Neutrophil (primary cell): Measurements from ENCODE around the gene PTGES2.

Experiments used
- H3K27ac ChIP-seq: fragments of 200-600 bp; sonication (generic); 2 replicates; pipeline ENCODE4 v1.5.1; 2016; ENCODE audit warnings: mild to moderate bottlenecking, moderate library complexity
- H3K27me3 ChIP-seq: fragments of 200-600 bp; sonication (generic); 2 replicates; pipeline ENCODE4 v1.6.0; 2016; ENCODE audit warnings: mild to moderate bottlenecking
- H3K36me3 ChIP-seq: fragments of 200-600 bp; sonication (generic); 2 replicates; pipeline ENCODE4 v1.5.1; 2017
- H3K4me1 ChIP-seq, 2 experiments: fragments of 200-600 bp in 1 of 2; sonication (generic) in 1 of 2; 1 replicate in 1 of 2; 2 replicates in 1 of 2; pipeline versions ENCODE4 v1.5.1 to v1.6.1; 2013 to 2016; ENCODE audit warnings: low read depth in 1 of 2, low read length in 1 of 2, mild to moderate bottlenecking in 1 of 2, moderate library complexity in 1 of 2; ENCODE audit not compliant: control insufficient read depth in 1 of 2, insufficient read depth in 1 of 2
- H3K4me3 ChIP-seq, 2 experiments: fragments of 200-600 bp in 1 of 2; sonication (generic) in 1 of 2; 1 replicate in 1 of 2; 2 replicates in 1 of 2; pipeline ENCODE4 v1.5.1; 2013 to 2016; ENCODE audit warnings: low read depth in 1 of 2, low read length in 1 of 2, mild to moderate bottlenecking in 1 of 2, moderate library complexity in 1 of 2
- H3K9me3 ChIP-seq: fragments of 200-600 bp; sonication (generic); 2 replicates; pipeline ENCODE4 v1.5.1; 2016
- TF ChIP-seq, protein P1 (sequence below): fragments of 200-600 bp; sonication (generic); IDR thresholded peaks from 2 replicates; pipeline ENCODE4 v1.5.1; 2016; ENCODE audit warnings: antibody characterized with exemption

PTGES2 gene

DNA sequence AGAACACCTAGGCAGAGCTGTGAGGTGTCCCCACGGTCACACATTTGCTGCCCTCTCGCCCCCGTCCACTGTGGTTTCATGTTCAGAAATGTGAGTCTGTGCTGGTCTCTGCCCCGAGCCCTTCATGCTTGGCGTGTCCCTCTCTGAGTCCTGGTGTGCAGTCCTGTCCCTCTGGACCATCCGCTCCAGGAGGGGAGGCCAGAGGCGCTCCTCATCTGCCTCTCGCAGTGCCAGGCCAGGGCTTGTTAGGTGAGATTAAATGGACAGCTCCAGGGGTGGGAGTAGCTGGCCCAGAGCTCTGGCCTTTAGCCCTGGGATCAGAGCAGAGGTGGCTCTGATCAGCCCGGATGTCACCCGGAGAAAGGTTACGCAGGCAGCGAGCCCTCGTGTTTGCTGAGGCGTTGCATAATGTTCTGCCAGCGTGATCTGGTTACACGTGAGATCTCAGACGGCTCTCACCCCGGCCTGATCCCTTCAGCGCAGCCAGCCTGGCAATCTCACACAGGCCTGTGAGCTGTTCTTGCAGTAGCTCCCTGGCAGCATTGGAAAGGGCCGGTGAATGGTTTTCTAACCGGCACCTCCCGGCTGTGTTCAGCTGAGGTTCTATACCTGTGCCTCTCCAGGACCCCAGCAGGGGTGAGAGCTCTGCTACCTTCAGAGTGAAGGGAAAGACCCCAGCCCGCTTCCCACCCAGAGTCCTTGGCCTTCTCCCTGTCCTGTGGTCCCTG is 24.5 kb downstream of the PTGES2 start:
- no peak overlapping the region for H3K4me3 ChIP-seq

DNA sequence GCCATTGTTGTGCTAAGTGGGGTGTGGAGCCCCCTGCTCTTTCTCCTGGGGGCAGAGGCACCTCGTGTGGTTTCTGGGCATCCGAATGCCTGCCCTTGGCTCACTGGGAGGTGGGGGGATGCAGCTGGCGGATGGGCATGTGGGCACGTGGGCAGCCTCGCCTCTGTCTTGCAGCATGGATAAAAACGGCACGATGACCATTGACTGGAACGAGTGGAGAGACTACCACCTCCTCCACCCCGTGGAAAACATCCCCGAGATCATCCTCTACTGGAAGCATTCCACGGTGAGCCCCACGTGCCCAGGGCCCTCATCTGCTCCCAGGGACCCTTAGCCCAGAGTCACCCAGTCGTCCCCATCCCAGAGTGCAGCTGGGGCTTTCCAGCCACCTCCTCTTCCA is 25.3 kb downstream of the PTGES2 start:
- TF ChIP-seq, protein P1, sequence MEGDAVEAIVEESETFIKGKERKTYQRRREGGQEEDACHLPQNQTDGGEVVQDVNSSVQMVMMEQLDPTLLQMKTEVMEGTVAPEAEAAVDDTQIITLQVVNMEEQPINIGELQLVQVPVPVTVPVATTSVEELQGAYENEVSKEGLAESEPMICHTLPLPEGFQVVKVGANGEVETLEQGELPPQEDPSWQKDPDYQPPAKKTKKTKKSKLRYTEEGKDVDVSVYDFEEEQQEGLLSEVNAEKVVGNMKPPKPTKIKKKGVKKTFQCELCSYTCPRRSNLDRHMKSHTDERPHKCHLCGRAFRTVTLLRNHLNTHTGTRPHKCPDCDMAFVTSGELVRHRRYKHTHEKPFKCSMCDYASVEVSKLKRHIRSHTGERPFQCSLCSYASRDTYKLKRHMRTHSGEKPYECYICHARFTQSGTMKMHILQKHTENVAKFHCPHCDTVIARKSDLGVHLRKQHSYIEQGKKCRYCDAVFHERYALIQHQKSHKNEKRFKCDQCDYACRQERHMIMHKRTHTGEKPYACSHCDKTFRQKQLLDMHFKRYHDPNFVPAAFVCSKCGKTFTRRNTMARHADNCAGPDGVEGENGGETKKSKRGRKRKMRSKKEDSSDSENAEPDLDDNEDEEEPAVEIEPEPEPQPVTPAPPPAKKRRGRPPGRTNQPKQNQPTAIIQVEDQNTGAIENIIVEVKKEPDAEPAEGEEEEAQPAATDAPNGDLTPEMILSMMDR, result no peak
- Histone ChIP-seq H3K36me3 (peaks cover 58% of the 10 kb centered on the region), H3K27ac (no peak overlapping the region), H3K9me3 (no peaks in the 10 kb centered on the region), H3K27me3 (no peaks in the 10 kb centered on the region), H3K4me3 (no peak overlapping the region), H3K4me1 (peaks cover 22 to 24% of the 10 kb centered on the region in 2 experiments)

More for the DNA sequence above, 24.5 kb downstream of the PTGES2 start:
- Histone ChIP-seq H3K27me3 (no peaks in the 10 kb centered on the region), H3K4me1 (peaks cover 14 to 16% of the 10 kb centered on the region in 2 experiments), H3K27ac (no peak overlapping the region), H3K36me3 (peaks cover 66% of the 10 kb centered on the region), H3K9me3 (no peaks in the 10 kb centered on the region)
- TF ChIP-seq, protein P1, result no peak

DNA sequence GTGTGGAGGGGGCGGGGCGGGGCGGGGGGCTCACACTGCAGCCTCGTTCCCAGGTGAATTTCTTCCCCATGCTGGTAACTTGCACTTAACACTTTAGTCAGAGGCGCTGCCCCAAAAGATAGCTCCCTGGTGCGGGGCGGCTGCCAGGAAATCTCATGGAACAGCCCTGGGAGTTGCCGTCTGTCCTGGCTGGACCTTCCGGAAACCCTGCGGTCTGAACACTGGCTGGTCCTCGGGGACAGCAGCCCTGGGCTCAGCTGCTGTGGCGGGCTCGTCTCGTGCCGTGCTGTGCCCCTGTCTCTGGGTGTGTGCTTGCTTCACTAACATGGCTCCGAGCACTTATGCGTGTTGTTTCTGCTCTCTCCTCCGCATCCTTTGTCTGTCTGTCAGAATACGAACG is 25.8 kb downstream of the PTGES2 start:
- H3K27ac ChIP-seq, result no peak overlapping the region
- no peaks in the 10 kb centered on the region for H3K9me3 ChIP-seq
- H3K4me3 ChIP-seq, result no peak overlapping the region
- TF ChIP-seq, protein P1, result no peak
- H3K27me3 ChIP-seq, result no peaks in the 10 kb centered on the region
- peaks cover 52% of the 10 kb centered on the region for H3K36me3 ChIP-seq
- H3K4me1 ChIP-seq, result peaks cover 24% of the 10 kb centered on the region in 2 experiments

DNA sequence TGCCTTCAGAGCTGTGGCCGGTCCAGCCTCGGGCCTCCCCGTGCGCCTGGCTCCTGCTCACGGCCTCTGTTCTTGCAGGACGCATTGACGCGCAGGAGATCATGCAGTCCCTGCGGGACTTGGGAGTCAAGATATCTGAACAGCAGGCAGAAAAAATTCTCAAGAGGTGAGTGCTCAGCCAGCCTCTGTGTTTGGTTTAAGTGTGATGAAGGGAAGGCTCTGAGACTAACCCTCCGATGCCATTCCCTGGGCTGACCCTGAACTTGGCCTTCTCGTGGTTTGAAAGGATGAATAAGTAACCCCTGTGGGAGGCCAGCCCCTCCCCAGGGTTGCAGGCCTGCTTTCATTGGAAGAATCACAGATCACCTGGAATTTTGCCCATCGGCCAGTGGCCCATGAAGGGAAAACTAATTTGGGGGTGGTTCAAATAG is 26.3 kb downstream of the PTGES2 start:
- H3K4me1 ChIP-seq, result peaks cover 24% of the 10 kb centered on the region in 2 experiments
- H3K4me3 ChIP-seq, result no peak overlapping the region
- H3K9me3 ChIP-seq, result no peaks in the 10 kb centered on the region
- no peaks in the 10 kb centered on the region for H3K27me3 ChIP-seq
- H3K27ac ChIP-seq, result no peak overlapping the region
- TF ChIP-seq, protein P1, result no peak
- peaks cover 48% of the 10 kb centered on the region for H3K36me3 ChIP-seq

DNA sequence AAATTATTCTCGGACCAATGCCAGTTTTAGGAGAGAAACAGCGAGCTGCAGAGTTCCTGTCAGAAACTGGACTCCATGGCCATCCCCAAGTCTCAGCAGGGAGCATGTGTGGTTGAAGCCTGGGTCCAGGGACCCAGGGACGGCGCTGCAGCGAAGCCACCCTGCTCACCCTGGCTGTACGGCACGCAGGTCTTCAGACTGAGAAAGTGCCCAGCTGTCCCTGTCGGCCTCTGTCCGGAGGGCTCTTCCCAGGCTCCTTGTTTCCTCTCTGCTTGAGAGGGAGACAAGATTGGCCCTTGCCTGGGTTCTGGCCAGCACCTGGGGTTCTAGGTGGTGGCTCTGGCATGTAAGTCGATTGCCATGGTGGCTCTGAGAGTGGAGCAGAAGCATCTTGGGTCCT is 26.9 kb downstream of the PTGES2 start:
- H3K9me3 ChIP-seq, result no peaks in the 10 kb centered on the region
- no peak overlapping the region for H3K4me3 ChIP-seq
- peaks cover 24% of the 10 kb centered on the region in 2 experiments for H3K4me1 ChIP-seq
- TF ChIP-seq, protein P1, result no peak
- H3K36me3 ChIP-seq, result peaks cover 41% of the 10 kb centered on the region
- no peak overlapping the region for H3K27ac ChIP-seq
- H3K27me3 ChIP-seq, result no peaks in the 10 kb centered on the region
